ENCODE measurements around the gene CTXND1. TPM values are rescaled to one million over a fixed set of nuclear protein-coding genes. Genes with fewer than 3 reads are reported as not detected.

Gene CTXND1
- total and polyA plus RNA-seq, 2 experiments from 2014 or later: 0.05 TPM; not detected in 1

DNA sequence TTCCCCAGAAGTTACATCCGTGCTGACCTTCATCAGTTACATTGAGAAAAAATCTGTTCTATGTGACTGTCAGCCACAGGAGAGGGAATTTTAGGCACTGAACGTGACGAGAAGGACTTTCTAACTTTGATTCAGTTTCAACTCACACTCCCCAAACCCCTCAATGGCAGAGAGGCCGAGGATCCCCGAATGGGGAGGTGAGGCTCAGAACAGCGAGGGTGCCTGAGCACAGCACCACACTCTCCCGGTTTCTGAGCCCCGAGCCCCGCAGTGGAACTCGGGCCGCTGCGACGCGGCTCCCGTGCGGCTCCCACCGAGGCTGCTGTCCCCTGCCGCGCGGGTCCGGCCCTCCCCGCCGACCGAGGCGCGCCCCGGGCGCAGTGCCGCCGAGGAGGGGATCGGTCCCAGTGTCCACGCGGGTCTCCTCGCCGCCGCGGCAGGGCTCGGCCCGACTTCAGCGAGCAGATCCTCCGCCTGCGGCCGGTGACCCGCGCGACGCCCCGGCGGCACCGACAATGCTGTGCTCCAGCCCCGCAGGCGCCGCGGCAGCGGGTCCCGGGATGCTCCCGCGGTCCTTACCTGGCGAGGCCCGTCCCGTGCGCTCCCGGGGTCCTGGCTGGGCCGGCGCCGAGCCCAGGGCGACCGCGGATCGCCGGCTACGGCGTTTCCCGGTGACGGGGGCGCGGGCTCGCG lies 439 bp downstream of the CTXND1 start:
- H3K27me3 ChIP-seq (ENCODE audit: insufficient read depth): peaks cover 58% of the 10 kb centered on the region
- H4K20me1 ChIP-seq (replicated peaks; ENCODE audit: insufficient read depth): no peaks in the 10 kb centered on the region
- no peaks in the 10 kb centered on the region for H3K9me2 ChIP-seq (ENCODE audit: insufficient read depth)
- peaks cover 11% of the 10 kb centered on the region; the same call in 1 of the 2 replicates for H3K4me1 ChIP-seq (ENCODE audit: insufficient read depth)
- ATAC-seq (peak; percentile 90), DNase-seq (ENCODE audit: low spot score) (peak; percentile 50)
- H3K27ac ChIP-seq (ENCODE audit: low read depth): no peak overlapping the region
- no peaks in the 10 kb centered on the region for H3K36me3 ChIP-seq (ENCODE audit: insufficient read depth)
- Mint-ChIP-seq H3K4me3 (peak overlapping the region; percentile 73), H3K9me3 (no peaks in the 10 kb centered on the region), H3K36me3 (ENCODE audit: low read depth) (no peaks in the 10 kb centered on the region), H3K4me1 (peaks cover 8% of the 10 kb centered on the region; the same call in 2 of the 3 replicates), H3K27me3 (ENCODE audit: insufficient read depth, low read depth, poor library complexity) (peaks cover 31% of the 10 kb centered on the region), H3K27ac (no peak overlapping the region)
- H3K79me2 ChIP-seq (replicated peaks; ENCODE audit: insufficient read depth): no peaks in the 10 kb centered on the region
- peak overlapping the region; percentile 83 for H2AFZ ChIP-seq
- peaks cover 8% of the 10 kb centered on the region; the same call in 1 of the 2 replicates for H3F3A ChIP-seq (replicated peaks; ENCODE audit: low read depth)
- H3K4me2 ChIP-seq: peak overlapping the region; percentile 93
- peak overlapping the region; percentile 72 for H3K4me3 ChIP-seq
- TF ChIP-seq, protein P1, sequence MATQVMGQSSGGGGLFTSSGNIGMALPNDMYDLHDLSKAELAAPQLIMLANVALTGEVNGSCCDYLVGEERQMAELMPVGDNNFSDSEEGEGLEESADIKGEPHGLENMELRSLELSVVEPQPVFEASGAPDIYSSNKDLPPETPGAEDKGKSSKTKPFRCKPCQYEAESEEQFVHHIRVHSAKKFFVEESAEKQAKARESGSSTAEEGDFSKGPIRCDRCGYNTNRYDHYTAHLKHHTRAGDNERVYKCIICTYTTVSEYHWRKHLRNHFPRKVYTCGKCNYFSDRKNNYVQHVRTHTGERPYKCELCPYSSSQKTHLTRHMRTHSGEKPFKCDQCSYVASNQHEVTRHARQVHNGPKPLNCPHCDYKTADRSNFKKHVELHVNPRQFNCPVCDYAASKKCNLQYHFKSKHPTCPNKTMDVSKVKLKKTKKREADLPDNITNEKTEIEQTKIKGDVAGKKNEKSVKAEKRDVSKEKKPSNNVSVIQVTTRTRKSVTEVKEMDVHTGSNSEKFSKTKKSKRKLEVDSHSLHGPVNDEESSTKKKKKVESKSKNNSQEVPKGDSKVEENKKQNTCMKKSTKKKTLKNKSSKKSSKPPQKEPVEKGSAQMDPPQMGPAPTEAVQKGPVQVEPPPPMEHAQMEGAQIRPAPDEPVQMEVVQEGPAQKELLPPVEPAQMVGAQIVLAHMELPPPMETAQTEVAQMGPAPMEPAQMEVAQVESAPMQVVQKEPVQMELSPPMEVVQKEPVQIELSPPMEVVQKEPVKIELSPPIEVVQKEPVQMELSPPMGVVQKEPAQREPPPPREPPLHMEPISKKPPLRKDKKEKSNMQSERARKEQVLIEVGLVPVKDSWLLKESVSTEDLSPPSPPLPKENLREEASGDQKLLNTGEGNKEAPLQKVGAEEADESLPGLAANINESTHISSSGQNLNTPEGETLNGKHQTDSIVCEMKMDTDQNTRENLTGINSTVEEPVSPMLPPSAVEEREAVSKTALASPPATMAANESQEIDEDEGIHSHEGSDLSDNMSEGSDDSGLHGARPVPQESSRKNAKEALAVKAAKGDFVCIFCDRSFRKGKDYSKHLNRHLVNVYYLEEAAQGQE (IDR thresholded peaks at IDR 0.05; ENCODE audit: unreplicated experiment): no peak
- TF ChIP-seq POLR2AphosphoS5 (IDR thresholded peaks at IDR 0.05; ENCODE audit: low read depth) (no peak), NANOG (IDR thresholded peaks at IDR 0.05; ENCODE audit: borderline replicate concordance) (no peak), ZNF114 (CRISPR knock-in tag; IDR thresholded peaks at IDR 0.05) (no peak), EZH2phosphoT487 (IDR thresholded peaks at IDR 0.05; ENCODE audit: unreplicated experiment) (no peak), ZNF331 (CRISPR knock-in tag; IDR thresholded peaks at IDR 0.05; ENCODE audit: low read depth) (no peak), JUNB (IDR thresholded peaks at IDR 0.05; ENCODE audit: unreplicated experiment) (no peak), CREB1 (CRISPR knock-in tag; IDR thresholded peaks at IDR 0.05; ENCODE audit: low read depth) (no peak)
- TF ChIP-seq, protein P2, sequence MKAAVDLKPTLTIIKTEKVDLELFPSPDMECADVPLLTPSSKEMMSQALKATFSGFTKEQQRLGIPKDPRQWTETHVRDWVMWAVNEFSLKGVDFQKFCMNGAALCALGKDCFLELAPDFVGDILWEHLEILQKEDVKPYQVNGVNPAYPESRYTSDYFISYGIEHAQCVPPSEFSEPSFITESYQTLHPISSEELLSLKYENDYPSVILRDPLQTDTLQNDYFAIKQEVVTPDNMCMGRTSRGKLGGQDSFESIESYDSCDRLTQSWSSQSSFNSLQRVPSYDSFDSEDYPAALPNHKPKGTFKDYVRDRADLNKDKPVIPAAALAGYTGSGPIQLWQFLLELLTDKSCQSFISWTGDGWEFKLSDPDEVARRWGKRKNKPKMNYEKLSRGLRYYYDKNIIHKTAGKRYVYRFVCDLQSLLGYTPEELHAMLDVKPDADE (IDR thresholded peaks at IDR 0.05): no peak

Measured in GM23338 (cell line).